GM18526 (cell line): Measurements from ENCODE around the gene TMC1.

Experiments
- POLR2A ChIP-seq: IDR thresholded peaks from 3 replicates; pipeline ENCODE4 v1.6.1; 2011; ENCODE audit not compliant: insufficient read length; ENCODE audit errors: extremely low read depth

Gene TMC1

GRCh38 chr9:72557549-72557948, 36.1 kb downstream of the TMC1 start:
- no peak for TF ChIP-seq POLR2A

- TF ChIP-seq POLR2A: no peak
Observed at GRCh38 chr9:72560086-72560485, 38.7 kb downstream of the TMC1 start.

- no peak for TF ChIP-seq POLR2A
Observed at GRCh38 chr9:72563806-72564205, 42.4 kb downstream of the TMC1 start.

DNA sequence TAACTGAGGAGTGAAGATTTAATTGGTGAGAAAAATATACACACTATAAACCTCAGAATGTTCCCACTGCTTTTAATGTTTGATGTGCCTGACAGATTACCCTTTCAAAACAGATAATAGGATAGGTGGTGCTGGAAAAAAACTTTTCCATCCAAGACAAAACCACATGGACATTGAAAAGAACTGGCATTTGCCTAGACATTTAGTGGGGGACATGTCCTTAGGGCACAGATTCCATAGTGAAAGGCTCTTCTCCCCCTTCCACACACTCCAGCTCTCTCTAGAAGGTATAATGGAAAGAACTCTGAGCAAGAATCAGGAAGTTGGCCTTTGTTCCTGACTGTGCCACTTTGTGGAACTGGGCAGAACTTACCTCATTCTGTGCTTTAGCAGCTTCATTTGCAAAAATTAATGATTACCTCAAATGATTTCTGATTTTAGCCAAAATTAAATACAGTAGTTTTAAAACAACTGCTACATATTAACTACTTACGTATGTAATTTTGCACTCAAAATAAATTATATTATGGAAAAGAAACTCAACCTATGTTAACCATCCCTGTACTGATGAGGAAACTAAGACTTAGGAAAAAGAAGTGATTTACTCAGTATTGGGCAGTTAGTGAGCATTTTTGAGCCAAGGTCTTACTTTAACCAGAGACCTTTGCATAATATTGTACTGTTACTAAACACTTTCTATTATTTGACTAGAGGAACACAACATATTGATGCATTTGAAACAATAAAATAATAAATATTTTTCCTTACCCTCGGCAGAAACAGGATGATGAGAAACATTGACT, 43.3 kb downstream of the TMC1 start:
- TF ChIP-seq POLR2A: no peak

- no peak for TF ChIP-seq POLR2A
Observed at GRCh38 chr9:72565535-72565934, 44.1 kb downstream of the TMC1 start.

GRCh38 chr9:72574156-72574810, 52.9 kb downstream of the TMC1 start:
- no peak for TF ChIP-seq POLR2A

DNA sequence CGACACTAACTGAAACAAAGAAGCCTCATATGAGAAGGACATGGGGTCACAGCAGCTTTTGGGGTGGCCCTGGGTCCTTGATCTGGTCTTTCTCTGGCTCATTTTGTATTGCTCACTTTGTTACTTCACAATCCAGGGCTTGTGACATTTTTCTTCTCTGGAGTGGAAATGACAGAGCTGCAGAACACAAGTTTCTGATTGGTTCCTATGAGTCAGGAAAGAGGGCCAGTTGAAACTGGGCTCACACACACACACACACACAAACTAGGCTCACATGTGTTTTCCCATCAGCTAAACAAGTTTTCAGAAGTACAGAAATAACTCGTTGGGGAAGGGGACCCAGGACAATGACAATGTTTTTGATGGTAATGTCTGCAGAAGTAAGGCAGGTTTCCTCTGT, 54.3 kb downstream of the TMC1 start:
- TF ChIP-seq POLR2A: no peak

DNA sequence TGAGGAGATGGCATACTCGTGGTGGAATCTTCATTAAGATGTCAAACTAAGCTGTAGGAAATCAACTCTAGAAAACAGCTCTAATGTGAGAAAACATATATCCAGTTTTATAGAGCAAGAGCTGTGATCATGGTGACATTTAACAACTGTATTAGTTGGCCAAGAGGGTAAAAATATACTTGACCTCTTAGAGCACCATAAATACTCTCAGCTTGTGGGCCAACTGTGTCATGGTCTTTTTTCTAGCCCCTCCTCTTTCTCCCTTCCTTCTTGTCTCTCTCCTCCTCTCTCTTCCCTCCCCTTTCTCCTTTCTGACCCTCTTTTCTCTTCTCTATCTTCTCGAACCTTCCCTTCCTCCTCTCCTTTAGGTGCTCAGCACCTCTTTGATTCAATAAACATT, 54.7 kb downstream of the TMC1 start:
- no peak for TF ChIP-seq POLR2A

DNA sequence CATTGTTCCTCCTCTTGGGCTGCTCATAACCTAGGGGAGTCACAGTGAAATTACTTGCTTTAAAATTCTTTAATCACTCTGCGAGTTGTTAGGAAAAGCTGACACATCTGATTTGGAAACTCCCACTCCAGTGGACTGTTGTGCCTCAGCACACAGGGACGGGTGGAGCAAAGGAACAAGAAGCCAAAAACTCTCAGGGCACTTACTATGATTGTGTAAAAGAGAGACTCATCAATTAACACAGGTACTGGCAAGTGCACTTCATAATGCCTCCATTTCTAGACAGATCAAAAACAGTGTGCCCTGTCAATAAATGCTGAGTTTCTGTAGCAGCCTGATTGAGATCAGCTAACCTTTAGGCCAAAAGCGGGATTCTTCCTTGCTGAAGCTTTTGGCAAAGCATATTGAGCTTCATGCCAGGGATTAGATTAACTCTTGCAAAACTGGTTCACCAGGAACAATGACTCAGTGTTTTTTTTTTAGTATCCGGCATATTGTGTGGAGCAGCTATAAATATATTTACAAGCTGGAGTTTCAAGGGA, 55.9 kb downstream of the TMC1 start:
- TF ChIP-seq POLR2A: no peak

DNA sequence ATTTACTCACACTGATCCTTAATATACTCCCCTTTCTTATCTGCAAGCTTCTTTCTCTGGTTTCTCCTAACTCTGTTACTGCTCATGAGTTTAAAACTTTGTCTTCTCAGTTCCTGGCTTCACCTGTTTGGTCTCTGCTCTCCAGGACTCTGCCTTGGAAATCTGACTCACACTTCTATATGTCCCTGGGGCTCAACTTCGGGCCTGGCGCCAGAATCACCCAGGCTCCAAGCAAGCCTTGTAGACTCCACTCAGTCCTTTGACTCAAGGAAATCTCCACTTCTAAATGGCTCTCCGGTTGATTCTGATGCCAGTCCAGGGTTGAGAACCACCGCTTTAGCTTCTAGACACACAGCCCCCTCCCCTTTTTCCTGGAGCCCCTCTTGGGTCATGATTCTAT, 57.8 kb downstream of the TMC1 start:
- TF ChIP-seq POLR2A: no peak

GRCh38 chr9:72579880-72580550, 58.6 kb downstream of the TMC1 start:
- TF ChIP-seq POLR2A: no peak

DNA sequence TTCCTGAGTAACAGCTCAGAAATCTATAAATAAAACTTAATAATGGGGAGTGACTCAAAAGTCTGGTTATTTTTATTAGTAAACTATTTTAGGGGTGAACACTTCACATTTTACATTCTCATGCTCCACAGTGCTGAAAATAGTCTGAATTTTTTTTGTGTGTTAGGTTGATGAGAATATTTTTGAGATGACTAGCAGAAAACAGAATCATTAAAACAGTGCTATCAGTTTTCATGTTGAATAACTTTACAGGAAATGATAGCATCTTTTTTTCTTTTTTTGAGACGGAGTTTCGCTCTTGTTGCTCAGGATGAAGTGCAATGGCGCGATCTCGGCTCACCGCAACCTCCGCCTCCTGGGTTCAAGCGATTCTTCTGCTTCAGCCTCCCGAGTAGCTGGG, 60.3 kb downstream of the TMC1 start:
- no peak for TF ChIP-seq POLR2A

DNA sequence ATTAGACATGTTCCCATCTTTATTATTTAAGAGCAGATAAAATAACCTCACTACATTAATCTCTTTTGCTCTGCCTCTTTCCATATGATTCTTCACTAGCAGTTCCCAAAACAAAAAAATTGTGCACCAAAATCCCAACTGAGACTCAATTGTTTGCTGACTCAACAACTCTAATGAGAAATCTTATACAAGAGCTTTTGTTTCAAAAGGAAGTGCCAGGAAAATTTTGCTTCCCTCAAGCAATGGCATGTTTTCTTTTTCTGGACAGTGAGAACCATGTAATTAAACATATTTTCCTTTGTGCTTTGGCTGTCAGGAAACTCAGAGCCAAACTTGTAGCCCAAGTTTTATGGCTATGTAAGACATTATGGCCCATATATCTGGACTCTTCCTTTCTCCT, 62.0 kb downstream of the TMC1 start:
- TF ChIP-seq POLR2A: no peak

- TF ChIP-seq POLR2A: no peak
Observed at GRCh38 chr9:72586388-72587130, 65.2 kb downstream of the TMC1 start.

GRCh38 chr9:72588336-72588735, 66.9 kb downstream of the TMC1 start:
- no peak for TF ChIP-seq POLR2A
